NCI-H748 (cell line): ENCODE measurements around the gene NOSTRIN.
"Not testable (repeated sequence)": the region's sequence is repeated elsewhere in the genome, so short reads cannot be mapped to it uniquely, and the experiment has no call there.

ENCODE experiments used
- DNase-seq: peaks from one replicate; lab custom pipeline; 2025; ENCODE audit not compliant: unreplicated experiment; lab: John Stamatoyannopoulos, UW

NOSTRIN gene

DNA sequence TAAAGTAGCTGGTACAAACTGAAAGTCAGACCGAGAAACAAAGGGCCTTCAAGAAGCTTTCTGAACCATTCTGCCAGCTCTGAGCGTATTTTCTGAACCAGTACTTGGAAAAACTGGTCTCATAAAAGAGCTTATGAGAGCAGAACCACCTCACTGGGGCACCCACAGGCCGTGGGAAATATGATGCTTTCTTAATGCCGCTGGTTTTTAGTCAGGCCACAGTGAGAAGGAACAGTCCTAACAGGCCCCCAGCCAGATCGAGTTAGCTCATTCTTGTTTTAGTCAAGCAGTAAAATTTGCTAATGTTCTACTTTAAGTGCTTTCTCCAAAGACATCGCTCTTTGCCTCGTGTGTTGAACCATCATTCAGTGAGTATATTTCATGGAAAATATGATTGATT lies 12.7 kb upstream of the NOSTRIN start:
- DNase-seq, result no peak

DNA sequence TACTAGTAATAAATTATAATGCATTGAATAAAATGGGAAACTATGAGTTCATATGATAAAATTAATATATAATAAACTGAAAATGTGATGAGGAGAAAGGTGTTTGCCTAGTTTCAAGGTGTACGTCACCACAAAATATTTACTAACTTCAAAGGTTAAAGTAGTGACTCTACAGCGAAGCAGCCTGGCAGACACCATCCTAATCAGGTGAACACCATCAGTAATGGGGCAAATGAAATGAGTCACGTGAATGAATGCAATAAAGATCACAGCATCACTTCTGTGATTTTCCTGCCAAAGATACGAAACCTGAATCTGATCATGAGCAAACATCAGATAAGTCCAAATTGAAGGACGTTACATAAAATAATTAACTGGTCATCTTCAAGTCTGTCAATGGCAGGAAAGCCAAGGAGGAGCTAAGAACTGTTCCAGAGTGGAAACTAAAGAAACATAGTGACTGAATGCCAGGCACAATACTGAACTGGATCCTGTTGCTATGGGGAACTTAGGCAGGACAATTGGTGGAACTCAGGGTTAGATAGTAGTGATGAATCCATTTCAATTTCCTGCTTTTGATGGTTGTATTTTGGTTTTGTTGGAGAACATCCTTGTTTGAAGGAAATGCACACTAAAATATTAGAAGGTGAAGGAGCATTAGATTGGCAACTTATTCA lies 12.1 kb upstream of the NOSTRIN start:
- DNase-seq, result no peak

DNA sequence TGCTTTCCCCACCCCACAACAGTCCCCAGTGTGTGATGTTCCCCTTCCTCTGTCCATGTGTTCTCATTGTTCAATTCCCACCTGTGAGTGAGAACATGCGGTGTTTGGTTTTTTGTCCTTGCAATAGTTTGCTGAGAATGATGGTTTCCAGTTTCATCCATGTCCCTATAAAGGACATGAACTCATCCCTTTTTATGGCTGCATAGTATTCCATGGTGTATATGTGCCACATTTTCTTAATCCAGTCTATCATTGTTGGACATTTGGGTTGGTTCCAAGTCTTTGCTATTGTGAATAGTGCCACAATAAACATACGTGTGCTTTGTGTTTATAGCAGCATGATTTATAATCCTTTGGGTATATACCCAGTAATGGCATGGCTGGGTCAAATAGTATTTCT lies 11.3 kb upstream of the NOSTRIN start:
- not testable (repeated sequence) for DNase-seq

DNA sequence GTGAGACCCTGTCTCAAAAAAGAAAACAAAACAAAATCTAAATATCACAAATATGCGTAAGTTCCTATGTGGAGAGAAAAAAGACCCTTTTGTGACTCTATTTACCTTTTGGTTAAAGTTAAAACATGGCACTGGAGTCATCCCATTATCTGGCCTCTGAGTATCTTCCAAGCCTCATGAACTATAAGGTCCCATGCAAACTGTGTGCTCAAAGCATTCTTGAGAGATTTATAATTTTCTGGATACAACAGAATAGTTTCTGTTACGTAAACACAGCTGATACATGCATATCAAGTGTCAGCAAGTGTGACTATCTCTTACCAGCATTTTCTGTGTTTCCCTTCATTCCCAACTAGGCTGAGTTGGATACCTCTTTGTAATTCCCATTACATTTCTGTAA lies 8.8 kb upstream of the NOSTRIN start:
- no peak for DNase-seq

DNA sequence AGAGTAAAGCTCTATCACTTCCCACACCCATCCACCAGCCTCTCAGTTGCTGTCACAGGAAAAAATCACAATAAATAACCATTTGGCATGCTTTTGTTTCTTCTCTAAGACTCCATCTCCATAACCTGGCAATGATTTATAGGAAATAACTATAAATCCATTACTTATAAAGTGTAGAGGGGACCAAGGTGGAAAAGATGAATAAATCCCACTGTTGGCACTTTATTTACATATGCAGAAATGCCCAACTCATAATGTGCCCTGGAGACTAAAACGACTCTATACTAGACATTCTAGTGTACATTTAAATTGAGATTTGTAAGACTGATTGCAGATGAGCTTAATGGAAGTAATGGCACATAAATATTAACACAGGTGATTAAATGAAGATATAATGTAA lies 7.5 kb upstream of the NOSTRIN start:
- no peak for DNase-seq

DNA sequence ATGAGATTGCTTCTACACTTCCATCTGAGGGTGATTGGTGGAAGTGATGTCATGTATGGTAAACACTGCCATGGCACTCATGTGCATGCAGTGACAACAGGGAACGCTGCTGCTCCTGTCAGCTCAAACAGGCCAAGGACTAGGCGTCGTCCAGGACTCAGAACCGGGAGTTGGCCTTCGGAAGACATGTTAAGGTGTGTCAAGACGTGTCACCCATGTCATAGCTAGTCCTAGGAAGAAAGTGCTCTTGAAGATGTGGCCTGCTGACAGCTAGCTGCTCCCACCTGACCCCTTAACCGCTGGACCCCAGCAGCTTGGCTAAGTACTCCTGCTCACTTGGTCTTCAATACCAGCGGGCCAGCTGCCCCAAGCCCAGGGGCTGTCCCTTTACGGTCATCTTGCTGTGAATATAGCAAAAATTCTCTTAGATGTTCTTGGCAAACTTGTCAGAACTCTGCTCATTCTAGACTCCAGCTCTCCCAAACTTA lies 6.3 kb upstream of the NOSTRIN start:
- DNase-seq, result no peak

DNA sequence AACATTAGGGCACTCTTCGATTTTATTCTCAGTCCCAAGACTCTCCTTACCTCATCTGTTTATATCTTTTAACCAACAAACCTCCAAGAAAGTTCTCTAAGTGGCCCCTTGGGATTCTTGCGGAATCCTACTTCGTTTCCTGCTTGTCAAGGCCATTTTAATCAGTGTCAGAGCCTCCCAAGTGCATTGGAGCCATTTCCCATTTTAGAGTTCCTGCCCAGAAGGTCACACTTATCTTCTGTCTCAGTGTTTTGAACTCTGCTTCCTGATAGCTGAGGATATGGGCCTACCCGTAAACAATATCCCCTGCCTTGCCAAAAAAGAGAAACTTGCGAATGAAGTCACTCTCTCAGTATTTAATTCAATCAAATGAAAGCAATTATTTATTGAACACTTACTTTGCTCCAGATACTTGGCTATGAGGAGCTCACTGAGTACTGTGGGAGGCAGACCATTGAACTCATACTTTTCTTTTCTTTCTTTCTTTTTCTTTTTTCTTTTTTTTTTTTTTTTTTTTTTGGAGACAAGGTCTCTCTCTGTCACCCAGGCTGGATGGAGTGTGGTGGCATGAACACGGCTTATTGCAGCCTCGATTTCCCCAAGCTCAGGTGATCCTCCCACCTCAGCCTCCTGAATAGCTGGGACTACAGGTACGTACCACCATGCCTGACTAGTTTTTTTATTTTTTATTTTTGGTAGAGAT lies 5.7 kb upstream of the NOSTRIN start:
- no peak for DNase-seq

DNA sequence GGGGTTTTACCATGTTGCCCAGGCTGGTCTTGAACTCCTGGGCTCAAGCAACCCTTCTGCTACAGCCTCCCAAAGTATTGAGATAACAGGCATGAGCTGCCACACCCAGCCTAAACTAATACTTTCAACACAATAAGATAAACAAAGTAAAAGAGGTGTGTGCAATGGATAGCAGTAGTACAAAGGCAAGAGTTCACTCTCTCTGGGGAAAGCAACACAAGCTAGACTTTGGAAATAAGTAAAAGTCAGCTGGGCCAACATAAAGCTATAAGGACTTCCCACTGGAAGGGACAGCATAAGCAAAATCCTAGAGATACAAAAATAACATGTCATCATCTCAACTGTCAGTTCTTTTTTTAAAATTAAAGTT lies 5.2 kb upstream of the NOSTRIN start:
- no peak for DNase-seq

DNA sequence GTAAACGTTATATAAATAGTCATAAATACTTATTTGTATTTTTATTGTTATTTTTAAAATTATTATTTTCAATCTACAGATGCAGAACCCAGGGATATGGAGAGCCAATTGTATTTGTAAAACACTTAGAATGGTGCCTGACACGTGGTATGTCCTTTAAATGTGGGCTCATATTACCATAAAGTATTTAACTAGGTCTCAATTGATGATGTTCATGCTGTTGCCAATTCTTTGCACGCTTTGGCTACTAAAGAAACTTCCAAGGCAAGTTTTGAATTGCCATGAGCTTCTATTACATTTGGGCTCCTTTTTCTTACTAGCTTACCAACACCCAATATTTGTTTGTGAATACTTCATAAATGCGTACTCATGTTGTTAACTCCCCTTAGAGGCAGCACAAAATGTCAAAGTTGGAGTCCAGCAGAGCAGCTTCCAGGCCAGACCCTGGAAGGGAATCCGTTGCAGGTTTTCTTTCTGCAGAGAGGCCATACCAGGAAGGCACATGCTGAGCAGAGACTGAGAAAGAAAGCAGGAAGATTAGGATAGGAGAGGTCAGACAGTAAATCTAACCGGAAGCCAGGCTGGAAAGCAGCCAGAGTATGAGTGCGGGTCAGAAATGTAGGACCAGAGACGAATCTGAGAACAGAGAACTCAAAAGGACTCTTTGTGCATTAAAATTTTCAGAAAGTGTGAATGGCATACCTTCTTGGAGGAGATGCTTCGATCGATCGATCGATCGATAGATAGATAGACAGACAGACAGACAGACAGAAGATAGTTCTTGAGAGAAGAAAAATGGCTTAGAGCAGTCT lies 4.2 kb upstream of the NOSTRIN start:
- DNase-seq, result peak; percentile 14

DNA sequence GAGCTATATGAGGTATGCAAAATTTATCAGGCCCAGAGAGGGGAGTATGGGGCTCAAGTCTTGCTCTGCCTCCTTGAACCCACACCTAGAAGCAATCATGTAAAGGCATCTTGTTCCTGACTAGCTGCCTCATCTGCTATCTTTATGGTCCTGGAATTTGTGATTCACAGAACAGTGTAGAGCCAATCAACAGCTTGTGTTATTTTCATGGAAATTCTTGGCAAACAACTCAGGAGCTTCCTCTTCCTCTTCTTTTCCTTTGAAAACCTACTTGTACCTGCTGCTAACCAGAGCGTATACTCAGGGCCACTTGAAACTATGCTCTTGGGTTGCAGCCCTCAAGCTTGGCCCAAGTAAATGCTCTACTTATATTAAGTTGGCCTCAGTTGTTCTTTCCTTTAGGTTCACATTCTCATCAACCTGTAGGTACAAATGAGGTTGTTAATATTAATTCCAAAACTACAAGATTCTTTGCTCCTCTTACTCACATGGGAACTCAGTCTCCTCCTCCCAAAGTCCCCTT lies 3.5 kb upstream of the NOSTRIN start:
- no peak for DNase-seq

DNA sequence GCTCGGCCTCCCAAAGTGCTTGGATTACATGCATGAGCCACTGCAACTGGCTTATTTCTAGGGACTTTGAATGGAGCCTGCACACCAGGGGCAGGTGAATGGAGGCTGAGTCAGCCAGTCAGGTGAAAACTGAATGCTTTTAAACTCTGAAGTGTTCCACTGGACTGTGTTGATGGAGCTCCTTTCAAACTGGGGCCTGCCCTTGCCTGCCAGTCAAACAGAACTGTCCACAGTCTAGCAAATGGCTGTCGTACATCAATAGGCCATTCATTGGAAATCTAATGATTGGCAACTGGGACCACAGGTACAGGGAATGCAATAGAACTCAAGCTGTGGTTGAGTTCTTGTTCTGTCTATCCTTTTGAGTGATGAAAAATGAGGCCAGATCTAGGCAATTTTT lies 966 bp upstream of the NOSTRIN start:
- no peak for DNase-seq

DNA sequence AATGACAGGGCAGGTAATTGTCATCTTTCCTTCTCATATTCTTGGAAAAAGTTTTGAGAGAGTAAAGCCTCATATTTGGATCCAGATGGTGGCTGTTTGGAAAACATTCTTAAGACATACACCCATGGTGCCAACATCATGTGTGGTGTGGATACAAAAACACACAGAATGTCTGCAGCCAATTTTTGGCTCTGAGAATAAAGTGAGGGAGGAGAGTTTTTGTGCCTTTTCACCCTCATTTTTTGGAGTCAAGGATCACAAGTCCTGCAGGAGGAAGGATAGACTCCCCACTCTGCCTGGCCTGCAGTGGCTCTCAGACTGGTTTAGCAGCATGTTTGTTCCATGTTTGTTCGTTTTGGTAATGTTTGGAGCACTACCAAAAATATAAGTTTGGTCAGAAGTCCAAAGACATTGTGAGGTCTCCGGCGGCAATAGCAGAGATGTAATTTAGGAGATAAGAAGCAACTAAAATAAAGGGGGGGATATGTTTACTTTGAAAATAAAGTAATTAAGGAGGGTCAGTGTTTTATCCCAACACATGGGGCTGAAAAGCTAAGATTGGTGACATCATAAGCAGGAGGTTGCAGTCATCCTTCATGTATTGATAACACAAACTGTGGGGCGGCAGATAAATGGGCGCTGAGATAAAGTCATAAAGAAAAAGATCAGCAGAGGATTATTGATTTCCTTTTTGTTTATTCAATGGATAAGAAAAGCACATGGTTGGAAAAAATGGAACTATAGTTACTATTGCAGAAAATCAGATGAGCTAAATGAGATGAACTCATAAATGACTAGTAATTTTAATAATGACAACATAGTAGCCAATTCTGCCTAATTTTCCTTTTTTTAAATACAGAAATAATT lies 655 bp downstream of the NOSTRIN start:
- DNase-seq, result no peak

DNA sequence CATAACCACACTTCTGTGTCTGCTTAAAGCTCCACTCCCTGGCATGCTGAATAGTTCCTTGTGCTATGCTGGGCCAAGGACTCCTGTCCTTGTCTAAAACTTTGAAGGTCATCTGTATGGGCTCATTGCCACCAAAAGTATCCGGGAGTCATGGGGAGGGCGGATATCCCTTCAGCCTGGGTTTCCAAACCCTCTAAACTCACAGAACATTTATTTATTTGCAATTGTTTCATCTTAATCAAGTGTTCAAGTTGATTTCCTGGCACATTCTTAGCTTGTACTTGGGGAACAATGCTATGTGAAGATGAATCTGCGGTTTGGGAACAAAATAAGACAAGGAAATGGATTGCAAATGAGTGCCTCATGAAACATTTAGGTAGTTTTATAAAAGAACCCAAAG lies 1.8 kb downstream of the NOSTRIN start:
- no peak for DNase-seq

DNA sequence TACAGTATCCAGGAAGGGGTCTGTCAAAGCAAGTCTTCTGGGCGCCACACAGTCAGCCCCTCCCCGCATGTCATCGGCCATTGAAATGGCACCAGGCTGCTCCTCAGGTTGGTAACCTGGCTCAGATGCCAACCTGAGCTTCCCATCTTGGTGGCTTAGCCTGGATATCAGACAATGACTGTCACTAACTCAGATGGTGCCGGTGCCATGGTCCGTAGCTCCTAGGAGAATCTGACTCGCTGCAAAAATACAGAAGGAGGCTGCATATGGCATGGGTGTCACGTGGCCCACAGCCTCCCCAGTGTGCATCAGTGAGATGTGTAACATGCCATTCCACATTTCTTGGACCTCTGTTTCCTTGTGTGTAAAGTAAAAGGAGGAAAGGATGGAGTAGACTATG lies 3.2 kb downstream of the NOSTRIN start:
- no peak for DNase-seq

DNA sequence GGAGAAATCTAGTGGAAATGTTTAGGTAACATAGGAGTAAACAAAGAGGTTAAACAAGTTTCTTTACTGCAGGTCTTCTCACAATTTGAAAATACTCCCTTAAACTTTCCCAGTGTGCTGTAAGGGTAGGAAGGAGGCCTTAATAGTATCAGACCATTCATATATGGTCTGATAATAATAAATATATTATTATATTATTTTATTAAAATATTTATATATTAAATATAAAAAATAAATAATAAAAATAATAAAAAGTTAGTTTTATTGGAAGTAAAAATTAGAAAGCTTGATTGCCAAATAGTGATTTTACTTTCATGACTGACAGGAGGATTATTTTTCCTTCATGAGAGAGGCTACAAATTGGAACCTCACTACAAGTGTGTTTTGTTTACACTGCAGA lies 7.1 kb downstream of the NOSTRIN start:
- no peak for DNase-seq

DNA sequence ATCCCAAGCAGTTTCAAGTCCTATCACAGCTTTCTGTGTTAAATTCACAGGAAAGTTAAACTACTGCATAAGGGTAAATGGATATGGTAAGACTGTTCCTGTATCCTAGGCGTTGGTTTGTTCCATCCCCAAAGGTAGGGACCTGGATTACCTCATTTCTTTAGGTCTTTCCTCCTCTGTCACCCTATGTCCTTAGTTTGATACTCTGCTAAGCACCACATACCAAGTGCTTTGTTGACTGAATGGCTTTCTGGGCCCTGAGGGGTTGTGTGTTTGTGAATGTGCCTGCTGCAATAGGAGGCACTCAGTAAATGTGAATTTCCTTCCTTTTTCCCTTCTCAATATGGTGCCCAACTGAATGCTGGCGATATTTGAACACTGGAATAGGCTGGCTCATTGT lies 7.8 kb downstream of the NOSTRIN start:
- no peak for DNase-seq

DNA sequence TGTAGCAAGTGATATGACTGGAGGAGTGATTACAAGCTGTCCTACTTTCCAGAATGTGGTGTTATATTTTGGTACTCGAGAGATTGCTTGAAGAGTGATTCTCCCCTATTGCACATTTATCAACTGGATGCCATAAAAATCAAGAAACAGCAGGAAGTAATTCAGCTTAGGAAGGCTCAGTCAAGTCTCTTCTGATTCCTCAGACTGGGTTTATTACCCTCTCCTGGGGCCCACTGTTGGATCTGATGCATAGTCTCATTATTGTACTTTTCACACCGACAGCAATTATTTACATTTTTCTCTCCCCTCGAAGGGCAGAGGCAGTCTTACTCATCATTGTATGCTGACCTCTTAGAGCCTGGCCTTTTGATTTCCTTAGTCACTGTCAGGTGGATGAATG lies 9.3 kb downstream of the NOSTRIN start:
- no peak for DNase-seq

DNA sequence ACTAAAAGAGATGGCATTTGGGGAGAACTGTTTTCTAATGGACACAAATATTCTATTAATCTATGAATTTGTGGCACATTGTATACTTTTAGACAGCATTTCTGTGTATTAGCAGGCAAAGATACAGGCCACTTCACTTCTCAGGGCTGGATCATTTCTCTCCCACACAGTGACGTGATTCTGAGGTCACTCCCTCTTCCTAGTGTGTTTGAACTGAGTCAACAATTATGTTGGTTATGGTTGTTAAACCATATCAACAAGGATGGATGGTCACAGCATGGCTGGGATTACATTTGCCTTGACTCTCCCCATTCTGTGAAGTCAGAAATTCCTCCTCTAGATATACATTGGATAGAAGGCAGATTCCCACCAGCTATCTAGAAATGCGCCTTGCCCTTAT lies 11.6 kb downstream of the NOSTRIN start:
- DNase-seq, result no peak

DNA sequence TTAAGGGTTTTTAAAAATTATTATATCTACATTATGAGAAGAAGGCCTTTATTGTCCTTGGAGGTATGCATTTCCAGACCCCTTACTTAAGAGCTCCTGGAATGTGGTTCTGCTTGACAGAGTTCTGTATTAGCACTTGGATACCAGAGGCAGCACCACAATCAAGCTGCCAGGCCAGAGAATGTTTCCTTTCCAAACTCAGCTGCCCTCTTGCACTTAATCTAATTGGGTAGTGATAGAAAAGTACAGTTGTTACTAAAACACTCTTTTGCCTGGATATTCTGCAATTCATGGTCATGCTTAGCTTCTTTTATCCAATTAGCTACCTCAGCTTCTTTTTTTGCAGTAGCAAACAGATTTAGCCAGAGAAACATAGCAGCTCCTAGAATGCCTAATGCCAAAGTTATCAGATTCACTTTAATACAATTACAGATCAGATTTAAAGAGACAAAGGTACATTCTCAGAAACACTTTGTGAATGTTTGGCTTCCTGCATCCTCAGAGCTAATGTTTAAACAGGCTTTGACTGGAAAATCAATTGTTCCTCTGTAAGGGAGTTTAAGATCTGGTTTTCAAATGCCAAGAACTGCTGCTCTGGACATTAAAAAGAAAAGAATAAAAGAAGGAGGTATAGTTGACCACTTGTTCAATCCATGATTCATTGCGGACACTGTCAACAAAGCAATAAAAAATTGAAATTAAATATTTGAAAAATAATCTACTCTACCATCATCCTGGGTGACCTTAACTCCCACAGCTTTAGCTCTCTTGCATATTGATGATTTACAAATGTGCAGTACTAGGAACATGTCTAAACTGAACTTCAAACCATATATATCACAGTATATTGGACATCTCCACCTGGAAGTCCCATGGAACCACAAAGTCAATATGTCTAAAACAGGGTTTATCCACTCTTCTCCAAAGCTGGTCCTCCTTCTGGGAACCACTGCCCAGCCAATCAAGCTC lies 12.8 kb downstream of the NOSTRIN start:
- DNase-seq, result no peak

DNA sequence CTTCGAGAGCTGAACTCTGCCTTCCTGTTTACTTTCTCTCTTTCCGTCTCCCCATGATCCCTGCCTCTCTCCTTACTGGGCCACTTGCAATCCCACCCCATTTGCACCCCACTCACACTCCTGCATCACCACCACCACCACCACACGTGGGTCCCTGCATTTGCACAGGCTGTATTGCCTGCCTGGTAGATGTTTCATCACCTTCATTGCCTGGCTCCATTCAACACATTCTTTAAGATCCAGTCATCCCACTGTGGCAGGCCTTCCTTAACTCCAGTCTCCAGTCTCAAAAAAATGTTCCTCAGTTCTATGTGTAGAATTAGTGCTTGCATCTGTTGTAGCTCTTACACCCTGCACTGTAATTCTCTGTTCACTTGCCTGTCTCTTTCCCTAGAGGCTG lies 13.9 kb downstream of the NOSTRIN start:
- DNase-seq, result no peak
